Rectal smooth muscle tissue (tissue), 1 donor: ENCODE results near the gene EID2.

ENCODE experiments used
- H3K27ac ChIP-seq: one replicate; pipeline ENCODE4 v1.7.0; 2013; ENCODE audit warnings: low read depth, low read length, inconsistent platforms
- H3K27me3 ChIP-seq: one replicate; pipeline ENCODE4 v1.7.0; 2013; ENCODE audit warnings: low read length; ENCODE audit not compliant: control insufficient read depth, insufficient read depth
- H3K36me3 ChIP-seq: one replicate; pipeline ENCODE4 v1.7.0; 2013; ENCODE audit warnings: low read length; ENCODE audit not compliant: control insufficient read depth, insufficient read depth
- H3K4me1 ChIP-seq: one replicate; pipeline ENCODE4 v1.7.0; 2013; ENCODE audit warnings: low read length; ENCODE audit not compliant: control insufficient read depth, insufficient read depth
- H3K4me3 ChIP-seq: one replicate; pipeline ENCODE4 v1.7.0; 2013; ENCODE audit warnings: low read length
- H3K9ac ChIP-seq: one replicate; pipeline ENCODE4 v1.7.0; 2013; ENCODE audit warnings: low read length

EID2 gene

DNA sequence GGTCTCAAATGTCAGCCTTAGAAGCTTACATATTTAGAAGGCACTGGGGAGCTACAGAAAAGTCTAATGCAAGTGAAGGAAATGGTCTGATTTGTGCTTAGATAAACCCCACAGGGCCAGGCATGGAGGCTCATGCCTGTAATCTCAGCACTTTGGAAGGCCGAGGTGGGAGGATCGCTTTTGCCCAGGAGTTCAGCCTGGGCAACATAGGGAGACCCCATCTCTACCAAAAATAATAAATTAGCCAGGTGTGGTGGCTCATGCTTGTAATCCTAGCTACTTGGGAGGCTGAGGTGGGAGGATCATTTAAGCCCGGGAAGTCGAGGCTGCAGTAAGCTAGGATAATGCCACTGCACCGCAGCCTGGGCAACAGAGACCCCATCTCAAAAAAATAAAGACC is 43.9 kb downstream of the EID2 start:
- Histone ChIP-seq H3K27ac (no peak overlapping the region), H3K27me3 (peaks cover 12% of the 10 kb centered on the region), H3K4me3 (no peak overlapping the region), H3K4me1 (no peaks in the 10 kb centered on the region), H3K36me3 (no peaks in the 10 kb centered on the region), H3K9ac (no peak overlapping the region)

DNA sequence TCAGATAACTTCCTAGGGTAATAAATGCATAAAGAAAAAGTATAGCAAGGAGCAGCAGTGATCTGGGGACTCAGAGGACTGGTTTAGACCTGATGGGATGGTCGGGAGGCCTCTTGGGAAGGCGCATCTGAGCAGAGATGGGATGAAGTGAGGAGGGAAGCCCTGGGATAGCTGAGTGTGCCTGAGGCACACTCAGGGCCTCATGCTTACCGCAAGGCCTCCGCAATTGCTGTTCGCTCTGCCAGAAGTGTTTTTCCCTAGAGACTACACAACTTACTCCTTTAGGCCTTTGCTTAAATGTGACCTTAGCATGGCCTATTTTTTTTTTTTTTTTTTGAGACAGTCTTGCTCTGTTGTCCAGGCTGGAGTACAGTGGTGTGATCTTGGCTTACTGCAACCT is 45.3 kb downstream of the EID2 start:
- Histone ChIP-seq H3K27ac (no peak overlapping the region), H3K4me1 (no peaks in the 10 kb centered on the region), H3K4me3 (no peak overlapping the region), H3K36me3 (peaks cover 6% of the 10 kb centered on the region), H3K9ac (no peak overlapping the region), H3K27me3 (peaks cover 8% of the 10 kb centered on the region)

DNA sequence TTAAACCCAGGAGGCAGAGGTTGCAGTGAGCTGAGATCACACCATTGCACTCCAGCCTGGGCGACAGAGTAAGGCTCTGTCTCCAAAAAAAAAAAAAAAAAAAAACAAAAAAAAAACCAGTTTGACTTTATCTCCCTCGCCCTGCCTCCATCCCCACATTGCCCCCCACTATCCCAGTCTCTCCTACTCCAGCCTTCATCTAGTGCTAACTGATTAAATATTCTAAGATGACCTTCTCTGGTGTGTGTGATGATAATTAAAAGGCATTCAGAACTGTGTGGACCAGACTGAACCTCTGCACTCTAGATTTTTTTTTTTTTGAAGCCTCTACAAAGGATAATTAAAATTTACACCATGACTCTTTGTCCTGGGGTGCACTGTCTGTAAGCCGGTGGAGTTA is 47.2 kb downstream of the EID2 start:
- no peak overlapping the region for H3K4me3 ChIP-seq
- no peaks in the 10 kb centered on the region for H3K4me1 ChIP-seq
- peaks cover 23% of the 10 kb centered on the region for H3K36me3 ChIP-seq
- H3K27me3 ChIP-seq, result no peaks in the 10 kb centered on the region
- H3K27ac ChIP-seq, result no peak overlapping the region
- no peak overlapping the region for H3K9ac ChIP-seq

DNA sequence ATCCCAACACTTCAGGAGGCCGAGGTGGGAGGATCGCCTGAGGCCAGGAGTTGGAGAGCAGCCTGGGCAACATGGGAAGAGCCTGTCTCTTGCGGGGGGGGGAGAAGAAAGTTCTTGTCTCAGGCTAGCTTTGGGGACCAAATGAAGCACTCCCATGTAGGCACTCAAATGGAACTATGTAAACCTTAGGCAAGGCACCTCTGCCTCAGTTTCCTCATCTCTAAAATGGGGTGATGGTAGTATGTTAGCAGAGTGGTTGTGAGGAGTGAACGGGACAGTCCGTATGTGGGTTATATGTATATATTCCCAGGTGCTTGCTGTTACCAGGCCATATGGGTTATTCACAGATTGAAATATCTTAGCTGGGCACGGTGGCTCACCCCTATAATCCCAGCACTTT is 47.7 kb downstream of the EID2 start:
- no peak overlapping the region for H3K4me3 ChIP-seq
- H3K36me3 ChIP-seq, result peaks cover 23% of the 10 kb centered on the region
- H3K9ac ChIP-seq, result no peak overlapping the region
- H3K27ac ChIP-seq, result no peak overlapping the region
- no peaks in the 10 kb centered on the region for H3K4me1 ChIP-seq
- no peaks in the 10 kb centered on the region for H3K27me3 ChIP-seq

DNA sequence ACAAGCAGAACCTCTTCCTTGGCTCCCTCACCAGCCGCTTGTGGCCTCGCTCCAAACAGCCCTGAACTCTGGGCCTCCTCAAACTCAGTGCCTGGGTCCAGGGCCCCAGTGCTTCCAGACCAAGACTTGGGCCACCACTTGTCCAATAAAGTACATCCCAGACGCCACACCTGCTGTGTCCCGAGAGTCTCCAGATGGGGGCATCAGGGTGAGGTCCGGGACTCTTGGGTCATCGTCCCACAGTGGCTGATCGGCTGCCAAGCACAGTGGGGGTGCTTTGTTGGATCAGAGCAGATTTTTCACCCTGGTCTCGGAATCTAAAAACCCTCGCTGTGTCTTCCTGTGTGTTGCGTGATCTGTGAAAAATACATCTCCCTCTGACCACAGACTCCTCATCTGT is 50.2 kb downstream of the EID2 start:
- peaks cover 33% of the 10 kb centered on the region for H3K36me3 ChIP-seq
- H3K9ac ChIP-seq, result no peak overlapping the region
- H3K27ac ChIP-seq, result no peak overlapping the region
- no peaks in the 10 kb centered on the region for H3K4me1 ChIP-seq
- H3K27me3 ChIP-seq, result no peaks in the 10 kb centered on the region
- H3K4me3 ChIP-seq, result no peak overlapping the region
